Smooth muscle cell (in vitro differentiated cells): Measurements from ENCODE around the gene RASSF4. TPM values are rescaled to one million over a fixed set of nuclear protein-coding genes. Genes with fewer than 3 reads are reported as not detected.

Source experiments
- DNase-seq: peaks from one replicate; lab custom pipeline; 2025; ENCODE audit not compliant: unreplicated experiment; lab: John Stamatoyannopoulos, UW
- H2AFZ ChIP-seq: fragments of 200-600 bp; sonication (generic); 2 replicates; pipeline ENCODE4 v1.6.0; 2016; ENCODE audit warnings: antibody characterized with exemption, low read depth, mild to moderate bottlenecking
- H3F3A ChIP-seq: fragments of 200-600 bp; sonication (generic); 2 replicates; pipeline ENCODE4 v1.6.0; 2017; ENCODE audit warnings: antibody characterized with exemption, low read depth
- H3K27ac ChIP-seq: fragments of 200-600 bp; sonication (generic); 2 replicates; pipeline ENCODE4 v1.5.1; 2016; ENCODE audit warnings: low read depth, mild to moderate bottlenecking
- H3K27me3 ChIP-seq: fragments of 200-600 bp; sonication (generic); 2 replicates; pipeline ENCODE4 v1.6.1; 2016; ENCODE audit warnings: low read depth, mild to moderate bottlenecking
- H3K36me3 ChIP-seq: fragments of 200-600 bp; sonication (generic); 2 replicates; pipeline ENCODE4 v1.5.1; 2016; ENCODE audit warnings: low read depth
- H3K4me1 ChIP-seq: fragments of 200-600 bp; sonication (generic); 2 replicates; pipeline ENCODE4 v1.5.1; 2016; ENCODE audit warnings: low read depth
- H3K4me2 ChIP-seq: fragments of 200-600 bp; sonication (generic); 2 replicates; pipeline ENCODE4 v1.6.0; 2016; ENCODE audit warnings: mild to moderate bottlenecking
- H3K4me3 ChIP-seq: fragments of 200-600 bp; sonication (generic); 2 replicates; pipeline ENCODE4 v1.5.1; 2016; ENCODE audit warnings: mild to moderate bottlenecking
- H3K79me2 ChIP-seq: fragments of 200-600 bp; sonication (generic); 2 replicates; pipeline ENCODE4 v1.6.0; 2016; ENCODE audit warnings: low read depth, mild to moderate bottlenecking
- H3K9ac ChIP-seq: fragments of 200-600 bp; sonication (generic); 2 replicates; pipeline ENCODE4 v1.6.0; 2016; ENCODE audit warnings: low read depth
- H3K9me3 ChIP-seq: fragments of 200-600 bp; sonication (generic); replicated peaks from 2 replicates; pipeline ENCODE4 v1.5.1; 2016; ENCODE audit warnings: low read depth
- H4K20me1 ChIP-seq: fragments of 200-600 bp; sonication (generic); 2 replicates; pipeline ENCODE4 v1.6.0; 2016; ENCODE audit warnings: low read depth
- WGBS: methylation state at CpG from one replicate; pipeline ENCODE4 v1.1.7; 2016; ENCODE audit warnings: low lambda C conversion rate; 5-methylcytosine and 5-hydroxymethylcytosine counted together
- polyA plus RNA-seq: library from polyadenylated mRNA; unstranded; fragments of >200 nt; fragmentation: Nextera tagmentation; extraction: Ambion mirVana; gene quantifications from 2 replicates; pipeline ENCODE4 v1.2.1, GENCODE V29; 2016
- total RNA-seq: library from RNA; depleted of rRNA; stranded (reverse); fragments of >200 nt; gene quantifications from 2 replicates; pipeline ENCODE4 v1.2.3, GENCODE V29; 2014
- TF ChIP-seq, protein P1 (sequence below): fragments of 200-600 bp; sonication (generic); IDR thresholded peaks from 2 replicates; pipeline ENCODE4 v1.5.1; 2017; ENCODE audit warnings: borderline replicate concordance, mild to moderate bottlenecking, antibody characterized with exemption; ENCODE audit not compliant: insufficient read depth, poor library complexity, severe bottlenecking

RASSF4 gene
- total and polyA plus RNA-seq, 2 experiments from 2014 or later, result 8.3 to 14.8 TPM

DNA sequence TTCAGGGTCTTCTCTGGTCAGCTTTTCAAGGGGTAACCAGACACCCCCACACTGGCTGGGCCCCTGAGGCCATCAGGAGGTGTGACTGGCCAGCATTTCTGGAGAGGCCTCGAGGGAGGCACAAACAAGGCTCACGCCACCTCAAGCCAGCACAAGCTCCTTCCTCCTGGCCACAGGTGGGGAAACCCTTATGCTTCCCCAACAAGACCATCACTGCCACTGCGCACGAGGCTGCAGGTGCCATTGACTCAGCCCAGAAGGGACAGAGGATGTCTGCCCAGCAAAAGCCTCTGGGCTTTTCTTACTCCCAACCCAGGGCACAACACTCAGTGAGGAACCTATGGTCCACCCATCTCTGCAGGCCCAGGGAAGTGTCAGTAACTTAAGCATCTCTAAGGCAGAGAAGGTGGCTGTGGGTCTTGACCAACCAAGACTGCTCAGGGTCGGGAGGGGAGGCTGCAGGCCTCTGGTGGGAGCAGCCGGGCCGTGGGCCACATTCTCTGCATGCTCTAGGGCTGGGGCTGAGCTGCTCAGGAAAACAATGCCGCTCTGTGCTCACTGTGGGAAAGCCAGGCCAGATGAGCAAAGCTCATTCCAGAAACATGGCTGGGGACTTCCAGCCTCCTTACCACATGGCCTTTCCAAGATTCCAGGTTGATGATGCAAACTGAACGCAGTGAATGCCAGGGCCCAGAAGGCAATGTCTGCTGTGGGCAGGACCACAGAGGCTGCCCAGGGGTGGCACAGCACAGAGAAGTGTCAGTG is 24.2 kb upstream of the RASSF4 start:
- no peaks in the 10 kb centered on the region for H3K4me1 ChIP-seq
- WGBS, result 47% methylated on average over 9 of the region's 9 CpGs
- no peaks in the 10 kb centered on the region for H3K36me3 ChIP-seq
- no peaks in the 10 kb centered on the region for H3K9me3 ChIP-seq
- no peaks in the 10 kb centered on the region for H3K27me3 ChIP-seq
- no peak overlapping the region for H3K9ac ChIP-seq
- H2AFZ ChIP-seq, result no peak overlapping the region
- DNase-seq, result peak; percentile 23
- no peaks in the 10 kb centered on the region for H4K20me1 ChIP-seq
- H3F3A ChIP-seq, result no peaks in the 10 kb centered on the region
- H3K27ac ChIP-seq, result peak overlapping the region; percentile 62
- TF ChIP-seq, protein P1, sequence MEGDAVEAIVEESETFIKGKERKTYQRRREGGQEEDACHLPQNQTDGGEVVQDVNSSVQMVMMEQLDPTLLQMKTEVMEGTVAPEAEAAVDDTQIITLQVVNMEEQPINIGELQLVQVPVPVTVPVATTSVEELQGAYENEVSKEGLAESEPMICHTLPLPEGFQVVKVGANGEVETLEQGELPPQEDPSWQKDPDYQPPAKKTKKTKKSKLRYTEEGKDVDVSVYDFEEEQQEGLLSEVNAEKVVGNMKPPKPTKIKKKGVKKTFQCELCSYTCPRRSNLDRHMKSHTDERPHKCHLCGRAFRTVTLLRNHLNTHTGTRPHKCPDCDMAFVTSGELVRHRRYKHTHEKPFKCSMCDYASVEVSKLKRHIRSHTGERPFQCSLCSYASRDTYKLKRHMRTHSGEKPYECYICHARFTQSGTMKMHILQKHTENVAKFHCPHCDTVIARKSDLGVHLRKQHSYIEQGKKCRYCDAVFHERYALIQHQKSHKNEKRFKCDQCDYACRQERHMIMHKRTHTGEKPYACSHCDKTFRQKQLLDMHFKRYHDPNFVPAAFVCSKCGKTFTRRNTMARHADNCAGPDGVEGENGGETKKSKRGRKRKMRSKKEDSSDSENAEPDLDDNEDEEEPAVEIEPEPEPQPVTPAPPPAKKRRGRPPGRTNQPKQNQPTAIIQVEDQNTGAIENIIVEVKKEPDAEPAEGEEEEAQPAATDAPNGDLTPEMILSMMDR, result no peak
- H3K4me2 ChIP-seq, result no peak overlapping the region
- H3K79me2 ChIP-seq, result no peaks in the 10 kb centered on the region
- H3K4me3 ChIP-seq, result no peak overlapping the region

DNA sequence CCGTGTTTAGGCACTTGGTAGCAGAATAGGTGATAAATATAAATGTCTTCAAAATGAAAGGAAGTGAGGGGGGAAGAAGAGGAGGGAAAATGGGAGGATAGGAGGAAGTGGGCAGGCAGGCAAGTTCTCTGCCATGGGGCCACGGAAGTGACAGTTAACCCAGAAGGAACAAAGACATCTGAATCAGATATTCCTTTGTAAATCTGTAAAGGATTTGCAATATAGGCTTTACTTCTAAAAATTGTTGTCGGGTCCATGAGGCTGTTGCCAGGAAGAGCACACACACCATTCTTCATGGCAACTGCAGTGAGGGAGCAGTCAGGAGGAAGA is 23.7 kb upstream of the RASSF4 start:
- H3K79me2 ChIP-seq, result no peaks in the 10 kb centered on the region
- no peaks in the 10 kb centered on the region for H3K36me3 ChIP-seq
- H3F3A ChIP-seq, result no peaks in the 10 kb centered on the region
- 62% methylated on average over 3 of the region's 3 CpGs for WGBS
- peak overlapping the region; percentile 62 for H3K27ac ChIP-seq
- no peak overlapping the region for H2AFZ ChIP-seq
- no peak overlapping the region for H3K9ac ChIP-seq
- no peaks in the 10 kb centered on the region for H3K27me3 ChIP-seq
- TF ChIP-seq, protein P1, result no peak
- no peak overlapping the region for H3K4me3 ChIP-seq
- no peak overlapping the region for H3K4me2 ChIP-seq
- H3K4me1 ChIP-seq, result no peaks in the 10 kb centered on the region
- no peaks in the 10 kb centered on the region for H4K20me1 ChIP-seq
- H3K9me3 ChIP-seq, result no peaks in the 10 kb centered on the region
- DNase-seq, result no peak

GRCh38 chr10:44936314-44936975 is 23.2 kb upstream of the RASSF4 start:
- Histone ChIP-seq H3K27ac (peak overlapping the region; percentile 62), H3K27me3 (no peaks in the 10 kb centered on the region), H3K9ac (no peak overlapping the region), H3K4me3 (no peak overlapping the region), H4K20me1 (no peaks in the 10 kb centered on the region), H3K9me3 (no peaks in the 10 kb centered on the region), H3K4me1 (no peaks in the 10 kb centered on the region), H2AFZ (no peak overlapping the region), H3K4me2 (no peak overlapping the region), H3K36me3 (no peaks in the 10 kb centered on the region), H3K79me2 (no peaks in the 10 kb centered on the region), H3F3A (no peaks in the 10 kb centered on the region)
- TF ChIP-seq, protein P1, result no peak
- no peak for DNase-seq
- WGBS, result 87% methylated on average over 7 of the region's 7 CpGs
